Measurements from ENCODE around the gene COX20. TPM values are rescaled to one million over a fixed set of nuclear protein-coding genes. Genes with fewer than 3 reads are reported as not detected.

COX20 gene
- total and polyA plus RNA-seq, 9 donors = 24.6 to 54.5 (median 46.3) TPM

GRCh38 chr1:244868484-244869363 is 33.3 kb downstream of the COX20 start:
- Histone ChIP-seq H3K4me1 (ENCODE audit: control insufficient read depth, insufficient read depth, low read length) (peaks cover 4% of the 10 kb centered on the region), H3K4me3 (ENCODE audit: low read length) (no peak overlapping the region), H3K27ac (ENCODE audit: low read length) (no peak overlapping the region), H3K27me3 (ENCODE audit: control insufficient read depth, insufficient read depth, low read length) (no peaks in the 10 kb centered on the region), H3K36me3 (ENCODE audit: control insufficient read depth, insufficient read depth, low read length) (no peaks in the 10 kb centered on the region), H3K9me3 (replicated peaks; ENCODE audit: control insufficient read depth, low read depth, low read length) (no peaks in the 10 kb centered on the region)
- no peak for DNase-seq
- WGBS (ENCODE audit: insufficient coverage) = 82% methylated on average over 11 of the region's 23 CpGs

- Histone ChIP-seq H3K27ac (ENCODE audit: low read length) (no peak overlapping the region), H3K36me3 (ENCODE audit: control insufficient read depth, insufficient read depth, low read length) (no peaks in the 10 kb centered on the region), H3K4me1 (ENCODE audit: control insufficient read depth, insufficient read depth, low read length) (peaks cover 4% of the 10 kb centered on the region), H3K27me3 (ENCODE audit: control insufficient read depth, insufficient read depth, low read length) (no peaks in the 10 kb centered on the region), H3K4me3 (ENCODE audit: low read length) (no peak overlapping the region), H3K9me3 (replicated peaks; ENCODE audit: control insufficient read depth, low read depth, low read length) (no peaks in the 10 kb centered on the region)
- WGBS (ENCODE audit: insufficient coverage) = 85% methylated on average over 4 of the region's 12 CpGs
- no peak for DNase-seq
Measured at GRCh38 chr1:244869364-244869827, 33.9 kb downstream of the COX20 start.

GRCh38 chr1:244869950-244870349 is 34.5 kb downstream of the COX20 start:
- no peaks in the 10 kb centered on the region for H3K36me3 ChIP-seq (ENCODE audit: control insufficient read depth, insufficient read depth, low read length)
- no peak overlapping the region for H3K4me3 ChIP-seq (ENCODE audit: low read length)
- DNase-seq = no peak
- H3K27ac ChIP-seq (ENCODE audit: low read length) = no peak overlapping the region
- H3K9me3 ChIP-seq (replicated peaks; ENCODE audit: control insufficient read depth, low read depth, low read length) = no peaks in the 10 kb centered on the region
- H3K27me3 ChIP-seq (ENCODE audit: control insufficient read depth, insufficient read depth, low read length) = no peaks in the 10 kb centered on the region
- H3K4me1 ChIP-seq (ENCODE audit: control insufficient read depth, insufficient read depth, low read length) = peaks cover 3% of the 10 kb centered on the region
- WGBS (ENCODE audit: insufficient coverage) = no CpG with 5 or more reads among the region's 4 CpGs

GRCh38 chr1:244874974-244875579 is 39.6 kb downstream of the COX20 start:
- Histone ChIP-seq H3K4me1 (ENCODE audit: control insufficient read depth, insufficient read depth, low read length) (no peaks in the 10 kb centered on the region), H3K9me3 (replicated peaks; ENCODE audit: control insufficient read depth, low read depth, low read length) (no peaks in the 10 kb centered on the region), H3K4me3 (ENCODE audit: low read length) (no peak overlapping the region), H3K36me3 (ENCODE audit: control insufficient read depth, insufficient read depth, low read length) (no peaks in the 10 kb centered on the region), H3K27me3 (ENCODE audit: control insufficient read depth, insufficient read depth, low read length) (no peaks in the 10 kb centered on the region), H3K27ac (ENCODE audit: low read length) (no peak overlapping the region)
- no peak for DNase-seq
- WGBS (ENCODE audit: insufficient coverage) = no CpG with 5 or more reads among the region's 7 CpGs

GRCh38 chr1:244876228-244876910 is 40.9 kb downstream of the COX20 start:
- Histone ChIP-seq H3K4me1 (ENCODE audit: control insufficient read depth, insufficient read depth, low read length) (no peaks in the 10 kb centered on the region), H3K27ac (ENCODE audit: low read length) (no peak overlapping the region), H3K4me3 (ENCODE audit: low read length) (no peak overlapping the region), H3K9me3 (replicated peaks; ENCODE audit: control insufficient read depth, low read depth, low read length) (no peaks in the 10 kb centered on the region), H3K36me3 (ENCODE audit: control insufficient read depth, insufficient read depth, low read length) (no peaks in the 10 kb centered on the region), H3K27me3 (ENCODE audit: control insufficient read depth, insufficient read depth, low read length) (no peaks in the 10 kb centered on the region)
- 85% methylated on average over 2 of the region's 8 CpGs for WGBS (ENCODE audit: insufficient coverage)
- DNase-seq = no peak

GRCh38 chr1:244878681-244879080 is 43.2 kb downstream of the COX20 start:
- no peak overlapping the region for H3K4me3 ChIP-seq (ENCODE audit: low read length)
- no peaks in the 10 kb centered on the region for H3K36me3 ChIP-seq (ENCODE audit: control insufficient read depth, insufficient read depth, low read length)
- WGBS (ENCODE audit: insufficient coverage) = 100% methylated on average over 1 of the region's 5 CpGs
- H3K9me3 ChIP-seq (replicated peaks; ENCODE audit: control insufficient read depth, low read depth, low read length) = no peaks in the 10 kb centered on the region
- H3K27ac ChIP-seq (ENCODE audit: low read length) = no peak overlapping the region
- DNase-seq = no peak
- H3K27me3 ChIP-seq (ENCODE audit: control insufficient read depth, insufficient read depth, low read length) = no peaks in the 10 kb centered on the region
- H3K4me1 ChIP-seq (ENCODE audit: control insufficient read depth, insufficient read depth, low read length) = no peaks in the 10 kb centered on the region

GRCh38 chr1:244881552-244882280 is 46.3 kb downstream of the COX20 start:
- H3K4me3 ChIP-seq (ENCODE audit: low read length) = no peak overlapping the region
- WGBS (ENCODE audit: insufficient coverage) = 54% methylated on average over 4 of the region's 11 CpGs
- no peak for DNase-seq
- no peaks in the 10 kb centered on the region for H3K36me3 ChIP-seq (ENCODE audit: control insufficient read depth, insufficient read depth, low read length)
- no peaks in the 10 kb centered on the region for H3K4me1 ChIP-seq (ENCODE audit: control insufficient read depth, insufficient read depth, low read length)
- H3K27me3 ChIP-seq (ENCODE audit: control insufficient read depth, insufficient read depth, low read length) = no peaks in the 10 kb centered on the region
- H3K9me3 ChIP-seq (replicated peaks; ENCODE audit: control insufficient read depth, low read depth, low read length) = no peaks in the 10 kb centered on the region
- H3K27ac ChIP-seq (ENCODE audit: low read length) = no peak overlapping the region

GRCh38 chr1:244887281-244887680 is 51.8 kb downstream of the COX20 start:
- WGBS (ENCODE audit: insufficient coverage) = 91% methylated on average over 1 of the region's 4 CpGs
- H3K4me3 ChIP-seq (ENCODE audit: low read length) = no peak overlapping the region
- DNase-seq = no peak
- no peak overlapping the region for H3K27ac ChIP-seq (ENCODE audit: low read length)
- H3K4me1 ChIP-seq (ENCODE audit: control insufficient read depth, insufficient read depth, low read length) = no peaks in the 10 kb centered on the region
- H3K9me3 ChIP-seq (replicated peaks; ENCODE audit: control insufficient read depth, low read depth, low read length) = peaks cover 3% of the 10 kb centered on the region
- no peaks in the 10 kb centered on the region for H3K27me3 ChIP-seq (ENCODE audit: control insufficient read depth, insufficient read depth, low read length)
- no peaks in the 10 kb centered on the region for H3K36me3 ChIP-seq (ENCODE audit: control insufficient read depth, insufficient read depth, low read length)

- H3K4me1 ChIP-seq (ENCODE audit: control insufficient read depth, insufficient read depth, low read length) = no peaks in the 10 kb centered on the region
Measured at GRCh38 chr1:244893836-244894235, 58.4 kb downstream of the COX20 start.

More at GRCh38 chr1:244893836-244894235, 58.4 kb downstream of the COX20 start:
- DNase-seq = no peak
- no peaks in the 10 kb centered on the region for H3K9me3 ChIP-seq (replicated peaks; ENCODE audit: control insufficient read depth, low read depth, low read length)
- WGBS (ENCODE audit: insufficient coverage) = 96% methylated on average over 5 of the region's 7 CpGs
- no peak overlapping the region for H3K4me3 ChIP-seq (ENCODE audit: low read length)
- H3K27me3 ChIP-seq (ENCODE audit: control insufficient read depth, insufficient read depth, low read length) = no peaks in the 10 kb centered on the region
- H3K27ac ChIP-seq (ENCODE audit: low read length) = no peak overlapping the region
- H3K36me3 ChIP-seq (ENCODE audit: control insufficient read depth, insufficient read depth, low read length) = no peaks in the 10 kb centered on the region
